Activated naive CD4-positive, alpha-beta T cell treated with anti-CD3 and anti-CD28 coated beads, Interleukin-2, amount 10 ng/mL, durations not matched to agents 7 days and 5 days (primary cell): ENCODE results near the gene THOC3.
"Not testable (repeated sequence)": the region's sequence is repeated elsewhere in the genome, so short reads cannot be mapped to it uniquely, and the experiment has no call there.

Experiments used
- CTCF ChIA-PET: fragments of 350-600 bp; sonication (Branson Sonifier 250); formaldehyde crosslinking; loops from one replicate; lab custom pipeline; 2021; ENCODE audit warnings: antibody characterized with exemption; lab: Charles Lee
- DNase-seq: peaks from one replicate; pipeline ENCODE4 v3.0.0-alpha.2; 2020
- H3K27ac Mint-ChIP-seq: one replicate; pipeline ENCODE4 v1.8.0; 2021; ENCODE audit warnings: mild to moderate bottlenecking, moderate library complexity, mixed read lengths
- H3K27me3 Mint-ChIP-seq: one replicate; pipeline ENCODE4 v1.8.0; 2021; ENCODE audit warnings: mild to moderate bottlenecking, mixed read lengths
- H3K36me3 Mint-ChIP-seq: one replicate; pipeline ENCODE4 v1.8.0; 2021; ENCODE audit warnings: mixed read lengths
- H3K4me1 Mint-ChIP-seq: one replicate; pipeline ENCODE4 v1.8.0; 2021; ENCODE audit warnings: mixed read lengths
- H3K4me3 Mint-ChIP-seq: one replicate; pipeline ENCODE4 v1.8.0; 2021; ENCODE audit warnings: mild to moderate bottlenecking, moderate library complexity, mixed read lengths
- H3K9me3 Mint-ChIP-seq: one replicate; pipeline ENCODE4 v1.8.0; 2021; ENCODE audit warnings: mixed read lengths

Gene THOC3, protein sequence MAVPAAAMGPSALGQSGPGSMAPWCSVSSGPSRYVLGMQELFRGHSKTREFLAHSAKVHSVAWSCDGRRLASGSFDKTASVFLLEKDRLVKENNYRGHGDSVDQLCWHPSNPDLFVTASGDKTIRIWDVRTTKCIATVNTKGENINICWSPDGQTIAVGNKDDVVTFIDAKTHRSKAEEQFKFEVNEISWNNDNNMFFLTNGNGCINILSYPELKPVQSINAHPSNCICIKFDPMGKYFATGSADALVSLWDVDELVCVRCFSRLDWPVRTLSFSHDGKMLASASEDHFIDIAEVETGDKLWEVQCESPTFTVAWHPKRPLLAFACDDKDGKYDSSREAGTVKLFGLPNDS

DNA sequence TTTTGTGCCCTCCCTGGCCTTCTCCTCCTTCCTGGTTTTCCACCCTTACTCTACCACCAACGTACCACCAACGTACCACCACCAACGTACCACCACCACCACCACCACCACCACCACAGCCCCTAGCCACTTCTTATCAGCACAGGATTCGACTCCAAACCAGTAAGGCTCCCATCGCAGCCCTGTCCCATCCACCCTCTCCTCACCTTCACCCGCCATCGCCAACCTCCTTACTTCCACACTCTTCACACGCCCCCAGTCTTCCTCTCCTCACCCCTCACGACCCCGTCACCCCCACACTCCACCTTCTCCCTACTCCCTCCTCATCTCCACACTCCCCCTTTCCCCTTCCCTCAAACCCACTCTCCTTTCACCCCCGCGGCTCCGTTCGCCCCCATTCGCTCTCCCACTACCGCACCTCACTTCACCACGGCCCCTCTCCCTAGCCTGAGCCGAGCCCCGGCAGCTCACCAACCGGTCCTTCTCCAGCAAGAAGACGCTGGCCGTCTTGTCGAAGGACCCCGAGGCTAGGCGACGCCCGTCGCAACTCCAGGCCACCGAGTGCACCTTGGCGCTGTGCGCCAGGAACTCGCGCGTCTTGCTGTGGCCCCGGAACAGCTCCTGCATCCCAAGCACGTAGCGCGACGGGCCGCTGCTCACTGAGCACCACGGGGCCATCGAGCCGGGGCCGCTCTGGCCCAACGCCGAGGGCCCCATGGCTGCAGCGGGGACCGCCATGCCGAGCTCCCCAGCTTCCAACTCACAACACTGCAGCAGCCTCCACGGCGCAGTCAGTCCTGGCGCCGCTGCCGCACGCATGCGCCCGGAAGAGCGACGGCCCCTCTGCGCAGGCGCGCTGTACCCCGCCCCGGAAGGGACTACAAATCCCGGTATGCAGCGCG is at the start of gene THOC3:
THOC3 (minus strand) TSS at position 845 of the 902 bp plus-strand sequence; CDS start at position 738, 107 bp downstream.
- peak; percentile 78 for DNase-seq
- CTCF ChIA-PET, H3K36me3 Mint-ChIP-seq, H3K4me1 Mint-ChIP-seq, H3K9me3 Mint-ChIP-seq, H3K27me3 Mint-ChIP-seq: not testable (repeated sequence)
- peak within 1 kb of the TSS; percentile 65 for H3K27ac Mint-ChIP-seq
- peak within 1 kb of the TSS; percentile 85 for H3K4me3 Mint-ChIP-seq

DNA sequence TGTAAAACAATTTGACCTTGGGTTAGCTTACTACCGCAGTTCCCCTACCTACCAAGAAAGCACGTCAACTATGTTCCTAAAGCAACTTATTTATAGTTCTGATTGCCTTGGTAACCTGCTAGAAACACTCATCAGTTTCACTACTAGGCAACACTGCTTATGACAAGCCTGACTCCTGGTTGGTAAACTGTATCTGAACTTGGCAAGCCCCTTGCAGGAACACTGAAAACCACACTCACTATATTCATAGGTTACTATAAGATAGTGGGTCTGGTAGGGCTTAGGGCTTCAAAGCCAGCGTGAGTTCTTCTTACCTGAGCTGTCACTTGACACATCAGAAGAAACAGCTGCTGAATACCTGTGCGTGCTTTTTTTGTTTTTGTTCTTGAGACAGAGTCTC is 49.2 kb upstream of the THOC3 start:
- H3K4me3 Mint-ChIP-seq, H3K36me3 Mint-ChIP-seq, CTCF ChIA-PET, H3K27ac Mint-ChIP-seq, DNase-seq, H3K27me3 Mint-ChIP-seq, H3K4me1 Mint-ChIP-seq, H3K9me3 Mint-ChIP-seq: not testable (repeated sequence)

DNA sequence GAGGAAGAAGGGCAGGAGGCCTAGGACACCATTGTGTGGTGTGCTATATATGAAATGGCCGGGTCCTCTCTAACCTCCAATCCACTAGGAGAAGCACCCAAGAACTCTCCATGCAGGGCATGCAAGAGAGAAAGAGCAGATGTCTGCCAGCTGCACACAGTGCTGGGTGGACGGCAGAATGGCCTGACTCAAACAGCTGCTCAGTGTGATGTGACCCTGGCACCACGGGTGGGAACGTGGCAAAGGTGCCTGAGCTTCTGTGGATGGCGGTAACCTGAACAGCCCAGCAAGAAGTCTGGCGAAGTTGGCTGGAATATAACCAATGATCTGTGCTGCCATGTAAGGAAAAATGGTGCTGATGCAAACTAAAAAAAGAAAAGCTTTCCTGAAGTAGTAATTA is 46.2 kb upstream of the THOC3 start:
- H3K36me3 Mint-ChIP-seq, H3K27me3 Mint-ChIP-seq, DNase-seq, H3K27ac Mint-ChIP-seq, H3K4me1 Mint-ChIP-seq, H3K4me3 Mint-ChIP-seq, H3K9me3 Mint-ChIP-seq, CTCF ChIA-PET: not testable (repeated sequence)

DNA sequence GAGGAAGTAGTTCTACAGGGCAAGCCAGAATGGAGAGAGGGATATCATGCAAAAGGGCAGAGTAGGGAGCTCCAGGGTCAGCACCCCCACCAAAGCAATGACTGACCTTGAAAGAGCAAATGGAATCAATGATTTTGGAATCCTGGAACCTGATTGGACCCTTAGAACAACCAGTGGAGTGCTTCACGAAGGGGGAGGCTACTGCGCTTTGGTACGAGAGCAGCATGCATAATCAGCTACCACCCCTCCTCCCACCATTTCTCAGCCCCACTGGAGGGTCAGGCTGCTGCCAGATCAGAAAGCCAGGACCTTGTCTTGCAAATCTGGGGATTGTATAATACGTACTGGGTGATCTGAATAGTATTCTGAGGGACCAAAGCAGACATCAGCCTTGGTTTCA is 43.0 kb upstream of the THOC3 start:
- CTCF ChIA-PET, H3K27me3 Mint-ChIP-seq, H3K4me3 Mint-ChIP-seq, H3K9me3 Mint-ChIP-seq, H3K27ac Mint-ChIP-seq, H3K36me3 Mint-ChIP-seq, DNase-seq: not testable (repeated sequence)
- peaks cover 23% of the 10 kb centered on the region for H3K4me1 Mint-ChIP-seq

DNA sequence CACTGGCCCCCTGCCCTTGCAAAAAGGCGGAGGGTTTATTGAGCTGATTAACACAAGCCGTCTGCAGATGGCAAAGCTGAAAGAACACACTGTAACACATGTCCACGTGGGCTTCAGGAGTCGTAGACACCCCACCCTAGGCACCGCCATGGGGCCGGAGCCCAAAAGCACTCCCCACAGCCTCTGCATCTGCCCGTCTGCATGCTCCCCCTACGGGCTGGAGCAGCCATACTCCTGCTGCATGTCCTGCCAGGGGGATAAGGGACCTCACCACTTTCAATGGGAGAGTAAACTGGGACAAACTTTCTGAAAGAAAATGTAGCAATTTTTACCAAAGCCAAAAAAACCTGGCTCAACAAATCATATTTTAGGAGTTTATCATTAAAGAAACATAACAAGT is 42.1 kb upstream of the THOC3 start:
- H3K4me3 Mint-ChIP-seq, H3K9me3 Mint-ChIP-seq, CTCF ChIA-PET, H3K27me3 Mint-ChIP-seq, DNase-seq, H3K27ac Mint-ChIP-seq: not testable (repeated sequence)
- Mint-ChIP-seq H3K36me3 (peaks cover 10% of the 10 kb centered on the region), H3K4me1 (peaks cover 26% of the 10 kb centered on the region)

DNA sequence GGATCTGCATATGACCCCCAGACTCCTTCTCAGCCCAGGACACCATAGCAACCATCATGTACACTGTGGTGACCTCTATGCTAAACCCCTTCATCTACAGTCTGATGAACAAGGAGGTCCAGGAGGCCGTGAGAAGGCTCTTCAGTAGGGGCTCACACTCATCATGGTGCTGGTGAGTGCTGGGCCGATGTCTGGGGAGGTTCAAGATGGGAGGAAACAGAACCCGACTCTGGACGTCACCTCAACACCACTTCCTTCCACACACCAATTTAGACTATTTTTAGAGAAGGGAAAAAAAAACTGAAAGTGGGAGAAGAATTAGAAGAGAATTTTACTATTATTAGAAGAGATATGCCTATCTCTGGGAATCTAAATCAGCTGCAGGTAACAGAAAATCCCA is 39.1 kb upstream of the THOC3 start:
- H3K36me3 Mint-ChIP-seq, result peaks cover 12% of the 10 kb centered on the region
- DNase-seq, H3K27me3 Mint-ChIP-seq, CTCF ChIA-PET, H3K9me3 Mint-ChIP-seq: not testable (repeated sequence)
- H3K27ac Mint-ChIP-seq, result peak overlapping the region; percentile 88
- H3K4me3 Mint-ChIP-seq, result peak overlapping the region; percentile 69
- peaks cover 29% of the 10 kb centered on the region for H3K4me1 Mint-ChIP-seq

DNA sequence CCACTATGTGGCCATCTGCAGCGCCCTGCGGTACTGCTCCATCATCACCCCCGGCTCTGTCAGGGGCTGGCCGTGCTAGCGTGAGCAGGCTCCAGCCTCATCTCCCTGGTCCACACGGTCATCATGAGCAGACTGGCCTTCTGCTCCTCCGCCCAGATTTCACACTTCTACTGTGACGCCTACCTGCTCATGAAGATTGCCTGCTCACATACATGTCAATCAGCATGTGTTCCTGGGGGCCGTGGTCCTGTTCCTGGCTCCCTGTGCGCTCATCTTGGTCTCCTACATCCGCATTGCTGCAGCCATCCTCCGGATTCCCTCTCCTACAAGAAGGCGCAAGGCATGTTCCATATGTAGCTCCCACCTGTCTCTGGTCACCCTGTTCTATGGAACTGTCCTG is 38.7 kb upstream of the THOC3 start:
- DNase-seq, H3K27me3 Mint-ChIP-seq, H3K9me3 Mint-ChIP-seq, CTCF ChIA-PET: not testable (repeated sequence)
- Mint-ChIP-seq H3K4me1 (peaks cover 32% of the 10 kb centered on the region), H3K27ac (peak overlapping the region; percentile 88), H3K4me3 (peak overlapping the region; percentile 69), H3K36me3 (peaks cover 12% of the 10 kb centered on the region)

DNA sequence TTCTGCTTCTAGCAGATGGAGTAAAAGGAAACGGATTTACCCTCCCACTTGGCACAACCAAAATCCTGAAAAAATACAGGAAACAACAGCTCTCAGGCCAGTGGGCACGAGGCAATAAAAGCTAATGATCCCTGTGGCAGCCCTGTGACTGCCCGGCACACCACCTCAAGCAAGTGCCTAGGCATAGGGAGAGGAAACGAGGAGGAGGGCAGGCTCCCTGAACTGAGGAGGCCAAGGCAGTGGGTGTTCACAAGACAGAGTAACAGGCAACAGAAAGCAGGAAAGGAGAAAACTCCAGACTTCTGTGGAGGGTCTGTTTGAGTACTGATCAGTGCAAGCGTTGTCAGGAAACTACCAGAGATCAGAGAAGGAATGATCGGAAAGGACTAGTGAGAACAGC is 29.9 kb upstream of the THOC3 start:
- H3K36me3 Mint-ChIP-seq, H3K27me3 Mint-ChIP-seq, H3K4me3 Mint-ChIP-seq, DNase-seq, H3K4me1 Mint-ChIP-seq, CTCF ChIA-PET, H3K9me3 Mint-ChIP-seq, H3K27ac Mint-ChIP-seq: not testable (repeated sequence)

DNA sequence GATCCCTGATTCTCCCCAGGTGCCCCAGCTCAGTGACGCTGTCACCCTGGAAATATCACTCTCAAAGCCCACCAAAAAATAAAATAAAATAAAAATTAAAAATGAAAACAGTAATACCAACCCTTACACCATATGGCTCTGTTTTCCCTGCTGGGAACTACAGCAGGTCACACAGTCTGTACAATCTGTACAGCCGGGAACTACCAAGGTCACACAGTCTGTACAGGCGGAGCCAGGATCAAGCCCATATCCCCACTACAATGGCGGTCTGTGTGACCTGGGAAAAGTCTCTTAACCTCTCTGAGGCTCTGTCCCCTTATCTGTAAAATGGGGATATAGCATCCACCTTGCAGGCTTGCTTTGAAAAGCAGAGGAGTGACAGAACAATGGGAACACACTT is 29.4 kb upstream of the THOC3 start:
- H3K27me3 Mint-ChIP-seq, CTCF ChIA-PET, H3K9me3 Mint-ChIP-seq, DNase-seq, H3K4me3 Mint-ChIP-seq, H3K36me3 Mint-ChIP-seq, H3K4me1 Mint-ChIP-seq, H3K27ac Mint-ChIP-seq: not testable (repeated sequence)

DNA sequence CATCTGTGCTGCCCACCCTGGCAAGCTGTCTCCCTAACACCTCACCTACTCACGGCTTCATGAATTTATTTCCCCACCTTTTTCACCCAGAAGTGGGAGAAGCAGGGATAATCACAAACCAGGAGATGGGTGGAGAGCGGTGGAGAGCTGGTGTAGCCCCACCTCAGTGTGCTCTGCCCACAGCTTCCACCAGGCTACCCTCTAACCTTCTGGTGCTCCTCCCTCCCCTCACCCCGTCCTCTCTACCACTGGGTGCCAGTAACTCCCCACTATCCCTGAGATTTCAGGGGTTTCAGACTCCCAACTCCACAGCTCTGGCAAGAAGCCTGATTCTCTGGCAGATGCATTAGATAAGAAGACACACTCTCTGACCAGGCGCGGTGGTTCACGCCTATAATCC is 28.7 kb upstream of the THOC3 start:
- DNase-seq, CTCF ChIA-PET, H3K36me3 Mint-ChIP-seq: not testable (repeated sequence)

DNA sequence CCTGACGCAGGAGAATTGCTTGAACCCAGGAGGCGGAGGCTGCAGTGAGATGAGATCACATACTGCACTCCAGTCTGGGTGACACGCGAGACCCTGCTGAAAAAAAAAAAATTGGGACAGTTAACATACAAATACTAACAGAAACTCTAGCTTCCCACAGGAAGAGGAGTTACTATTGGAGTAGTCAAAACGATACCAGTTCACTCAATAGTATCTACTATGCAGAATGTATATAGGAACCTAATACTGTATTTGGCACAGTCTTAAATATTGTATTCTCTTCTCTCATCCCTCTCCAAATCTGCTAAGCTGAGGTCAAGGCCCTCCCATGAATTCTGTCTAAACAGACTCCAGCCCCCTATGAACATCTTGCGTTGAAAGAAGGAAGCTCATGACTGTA is 27.4 kb upstream of the THOC3 start:
- H3K4me1 Mint-ChIP-seq, DNase-seq, H3K36me3 Mint-ChIP-seq, H3K27ac Mint-ChIP-seq, H3K27me3 Mint-ChIP-seq, H3K9me3 Mint-ChIP-seq, H3K4me3 Mint-ChIP-seq, CTCF ChIA-PET: not testable (repeated sequence)

More for the DNA sequence above, 28.7 kb upstream of the THOC3 start:
- not testable (repeated sequence) for H3K27me3 Mint-ChIP-seq, H3K4me1 Mint-ChIP-seq, H3K27ac Mint-ChIP-seq, H3K9me3 Mint-ChIP-seq, H3K4me3 Mint-ChIP-seq

DNA sequence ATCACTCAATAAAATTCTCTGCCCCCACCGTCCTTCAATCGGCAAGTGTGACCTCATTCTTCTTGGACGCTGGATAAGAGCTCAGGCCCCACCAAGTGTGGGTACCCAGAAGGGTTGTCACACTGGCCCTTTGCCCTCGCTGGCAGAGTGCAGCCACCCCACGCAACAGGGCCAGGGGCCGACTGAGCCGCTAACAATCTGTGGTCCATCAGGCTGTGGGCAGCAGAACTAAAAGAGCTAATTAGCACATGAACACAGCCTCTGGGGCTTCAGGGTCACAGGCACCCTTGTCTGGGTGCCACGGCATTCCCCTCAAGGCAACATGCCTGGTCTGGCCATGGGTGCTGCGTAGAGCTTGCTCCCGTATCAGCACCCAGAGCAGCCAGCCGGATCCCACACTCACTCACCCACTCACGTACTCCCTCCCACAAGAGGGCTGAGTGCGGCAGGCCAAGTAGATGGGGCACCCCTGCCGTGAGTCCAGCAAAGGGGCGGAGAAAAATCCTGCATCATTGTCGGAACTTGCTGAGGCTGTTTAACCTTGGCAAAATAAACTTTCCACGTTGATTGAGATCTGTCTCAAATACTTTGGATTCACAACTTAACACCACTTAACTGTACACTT is 11.4 kb upstream of the THOC3 start:
- H3K4me3 Mint-ChIP-seq, H3K27me3 Mint-ChIP-seq, H3K27ac Mint-ChIP-seq, H3K36me3 Mint-ChIP-seq, CTCF ChIA-PET, DNase-seq, H3K9me3 Mint-ChIP-seq: not testable (repeated sequence)
- H3K4me1 Mint-ChIP-seq, result peaks cover 11% of the 10 kb centered on the region

DNA sequence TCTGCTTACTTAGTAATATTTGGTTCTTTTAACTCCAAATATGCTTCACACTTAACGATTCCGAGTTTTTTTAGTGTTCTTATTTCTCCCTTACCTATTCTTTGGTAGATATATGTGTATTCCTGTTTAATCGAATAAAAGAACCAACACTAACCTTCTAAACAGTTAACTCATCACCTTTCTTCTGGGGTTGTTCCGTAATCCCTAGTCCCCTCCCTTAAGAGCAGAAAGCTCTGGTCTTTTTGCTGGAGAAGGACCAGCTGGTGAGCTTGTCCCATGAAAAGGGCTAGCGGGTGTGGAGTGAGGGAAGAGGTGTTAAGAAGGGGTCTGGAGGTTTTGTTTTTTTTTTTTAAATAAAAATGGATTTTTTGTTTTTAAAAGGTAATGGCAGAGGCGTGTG is 266 bp upstream of the THOC3 start:
- H3K36me3 Mint-ChIP-seq, H3K27me3 Mint-ChIP-seq, H3K4me3 Mint-ChIP-seq, DNase-seq, H3K27ac Mint-ChIP-seq, H3K4me1 Mint-ChIP-seq, CTCF ChIA-PET, H3K9me3 Mint-ChIP-seq: not testable (repeated sequence)

DNA sequence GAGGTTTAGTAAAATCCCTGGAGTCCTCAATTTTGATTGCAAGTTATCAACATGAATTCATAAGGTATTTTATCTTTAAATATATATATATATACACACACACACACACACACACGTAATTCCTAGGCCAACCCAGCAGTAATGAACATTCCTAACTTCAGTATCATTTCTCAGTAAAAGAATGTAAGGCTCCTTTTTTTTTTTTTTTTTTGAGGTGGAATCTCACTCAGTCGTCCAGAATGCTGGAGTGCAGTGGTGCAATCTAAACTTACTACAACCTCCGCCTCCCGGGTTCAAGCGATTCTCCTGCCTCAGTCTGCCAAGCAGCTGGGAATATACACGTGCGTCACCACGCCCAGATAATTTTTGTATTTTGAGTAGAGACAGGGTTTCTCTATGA is 5.8 kb downstream of the THOC3 start:
- H3K27ac Mint-ChIP-seq, CTCF ChIA-PET, DNase-seq, H3K4me1 Mint-ChIP-seq, H3K9me3 Mint-ChIP-seq, H3K4me3 Mint-ChIP-seq, H3K27me3 Mint-ChIP-seq: not testable (repeated sequence)
- H3K36me3 Mint-ChIP-seq, result peaks cover 15% of the 10 kb centered on the region
